IPS-NIHi7 (cell line): ENCODE measurements around the gene KCNK7.

Source experiments
- DNase-seq: peaks from one replicate; pipeline ENCODE4 v3.0.0; 2012; ENCODE audit warnings: mixed read lengths; ENCODE audit errors: extremely low spot score

The KCNK7 gene

GRCh38 chr11:65557280-65558001 lies 38.2 kb downstream of the KCNK7 start:
- DNase-seq = no peak

DNA sequence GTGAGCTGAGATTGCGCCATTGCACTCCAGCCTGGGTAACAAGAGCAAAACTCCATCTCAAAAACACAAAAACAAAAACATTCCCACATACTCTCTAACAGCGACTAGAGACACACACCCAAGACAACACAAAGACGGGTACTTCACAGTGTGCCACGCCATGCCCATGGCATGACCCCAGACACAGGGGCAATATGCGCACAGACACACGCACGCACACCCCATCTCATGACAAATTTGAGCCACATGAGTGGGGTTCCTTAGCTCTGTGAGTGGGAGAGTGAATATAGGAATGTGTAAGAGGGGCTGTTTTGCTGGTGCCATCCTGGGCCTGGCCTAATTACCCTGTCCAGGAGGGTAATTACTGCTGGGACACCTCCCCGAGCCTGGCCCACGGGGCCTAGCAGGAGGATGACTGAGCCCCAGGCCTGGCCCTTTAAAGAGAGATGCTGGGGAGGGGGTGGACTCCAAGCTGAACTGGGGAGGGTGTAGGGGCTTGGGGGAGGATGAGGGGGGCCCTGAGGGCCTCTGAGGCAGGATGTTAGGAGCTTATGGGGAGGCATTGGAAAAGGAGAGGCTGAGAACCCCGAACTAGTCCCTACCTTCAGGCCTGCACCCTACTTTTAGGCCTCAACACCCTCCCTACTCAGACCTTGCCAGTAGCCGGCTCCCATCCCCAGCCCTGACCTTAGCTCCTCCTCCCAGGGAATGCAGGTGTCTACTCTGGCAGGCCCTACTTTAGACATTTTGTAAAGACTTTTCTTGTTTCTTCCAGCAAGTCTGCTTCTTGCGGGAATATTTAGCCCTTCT lies 38.9 kb downstream of the KCNK7 start:
- no peak for DNase-seq

GRCh38 chr11:65555693-65556231 lies 39.8 kb downstream of the KCNK7 start:
- no peak for DNase-seq

- no peak for DNase-seq
These were observed 40.7 kb downstream of the KCNK7 start for GRCh38 chr11:65554842-65555430.

DNA sequence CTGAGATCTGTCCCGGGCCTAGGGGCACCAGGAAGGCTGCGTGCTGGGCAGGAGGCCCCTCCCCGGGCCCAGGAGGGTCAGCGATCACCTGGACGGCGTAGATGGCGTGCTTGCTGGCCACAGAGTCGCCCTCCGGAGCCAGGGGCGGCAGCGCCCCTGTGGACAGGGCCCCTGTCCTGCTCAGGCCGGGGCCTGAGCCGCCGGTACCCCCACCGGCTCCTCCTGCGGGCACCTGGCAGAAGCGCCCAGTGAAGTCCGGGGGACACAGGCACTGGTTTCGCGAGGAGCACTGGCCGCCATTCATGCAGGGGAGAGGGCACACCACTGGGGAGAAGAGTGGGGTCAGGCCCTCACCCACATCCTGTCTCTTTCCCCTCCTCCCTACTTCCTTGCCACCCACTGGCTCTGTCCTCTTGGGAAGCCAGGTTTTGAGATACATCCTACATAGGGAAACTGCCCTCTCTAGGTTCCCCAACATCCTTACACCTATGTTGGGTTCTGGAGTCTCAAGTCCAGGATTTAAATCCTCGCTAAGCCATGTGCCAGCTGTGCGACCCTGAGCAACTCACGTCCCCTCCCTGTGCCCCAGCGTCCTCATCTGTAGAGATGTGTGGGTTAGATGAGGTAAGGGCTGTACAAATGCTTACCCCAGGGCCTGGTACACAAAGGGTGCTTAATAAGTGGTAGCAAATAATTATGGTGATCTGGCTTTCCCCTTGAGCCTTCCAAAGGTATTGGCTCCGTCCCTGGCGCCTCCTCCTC lies 41.4 kb downstream of the KCNK7 start:
- no peak for DNase-seq

DNA sequence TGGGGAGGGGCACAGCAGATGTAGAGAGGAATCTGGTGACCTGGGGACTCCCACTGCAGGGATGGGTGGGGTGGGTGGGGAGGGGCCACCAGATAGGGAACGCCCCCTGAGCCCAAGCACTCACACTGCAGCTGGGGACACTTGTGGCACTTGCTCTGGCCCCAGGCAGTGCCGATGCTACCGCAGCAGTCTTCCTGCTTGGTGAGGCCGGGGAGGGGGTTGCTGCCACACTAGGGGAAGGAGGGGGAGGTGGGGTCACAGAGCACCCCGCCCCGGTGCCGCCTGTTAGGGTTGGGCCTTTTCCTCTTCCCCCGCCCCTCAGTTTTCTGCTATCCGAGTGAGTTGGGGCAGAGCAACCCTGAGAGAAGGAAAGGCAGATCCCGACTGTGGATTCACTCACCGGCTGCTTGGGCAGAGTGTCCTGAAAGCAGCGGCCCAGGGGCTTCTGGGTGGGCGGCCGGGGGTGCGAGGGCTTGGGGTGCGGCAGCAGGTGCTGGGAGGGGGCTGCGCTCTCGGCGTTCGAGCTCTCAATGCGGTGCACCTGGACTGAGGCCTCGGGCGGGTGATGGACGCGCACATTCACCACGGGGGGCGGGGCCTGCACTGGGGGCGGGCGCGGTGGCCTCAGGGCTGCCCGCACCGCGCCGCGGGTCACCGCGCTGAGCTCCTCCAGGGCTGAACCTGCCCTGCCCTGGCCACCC lies 42.1 kb downstream of the KCNK7 start:
- DNase-seq = no peak

GRCh38 chr11:65552388-65552951 lies 43.1 kb downstream of the KCNK7 start:
- no peak for DNase-seq

DNA sequence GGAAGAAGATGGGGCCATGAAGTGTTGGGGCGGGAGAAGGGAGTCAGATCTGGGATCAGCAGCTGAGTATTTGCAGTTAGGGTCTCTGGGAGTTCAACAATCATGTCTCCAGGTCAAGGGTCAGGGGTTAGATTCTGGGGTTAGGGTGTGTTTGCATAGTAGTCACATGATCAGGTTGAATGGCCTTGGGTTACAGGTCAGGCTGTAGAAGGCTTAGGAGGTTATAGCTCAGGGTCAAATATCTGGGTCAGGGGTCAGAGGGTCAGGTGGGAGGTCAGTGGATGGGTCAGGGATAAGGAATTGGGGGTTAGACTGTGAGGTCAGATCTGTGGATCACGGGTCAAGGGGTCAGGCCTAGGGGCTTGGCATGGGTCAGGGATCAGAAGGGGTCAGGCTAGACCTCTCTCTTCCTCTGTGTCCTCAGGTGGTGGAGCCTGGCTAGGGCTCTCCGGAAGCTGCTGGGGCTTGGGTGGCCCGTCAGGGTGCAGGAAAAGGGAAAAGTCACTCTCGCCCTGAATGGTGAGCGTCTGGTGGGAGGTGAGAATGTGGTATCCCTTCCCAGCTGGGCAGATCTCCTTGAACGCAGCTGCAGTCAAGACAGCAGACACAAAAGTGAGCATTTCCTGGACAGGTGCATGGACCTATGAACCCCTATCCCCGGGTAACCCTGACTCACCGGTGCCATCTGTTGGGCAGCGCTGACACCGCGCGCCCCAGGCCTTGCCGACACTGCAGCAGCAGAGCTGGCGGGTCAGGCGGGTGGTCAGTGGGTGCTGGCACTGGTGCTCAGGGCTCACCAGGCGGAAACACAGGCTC lies 43.8 kb downstream of the KCNK7 start:
- no peak for DNase-seq

DNA sequence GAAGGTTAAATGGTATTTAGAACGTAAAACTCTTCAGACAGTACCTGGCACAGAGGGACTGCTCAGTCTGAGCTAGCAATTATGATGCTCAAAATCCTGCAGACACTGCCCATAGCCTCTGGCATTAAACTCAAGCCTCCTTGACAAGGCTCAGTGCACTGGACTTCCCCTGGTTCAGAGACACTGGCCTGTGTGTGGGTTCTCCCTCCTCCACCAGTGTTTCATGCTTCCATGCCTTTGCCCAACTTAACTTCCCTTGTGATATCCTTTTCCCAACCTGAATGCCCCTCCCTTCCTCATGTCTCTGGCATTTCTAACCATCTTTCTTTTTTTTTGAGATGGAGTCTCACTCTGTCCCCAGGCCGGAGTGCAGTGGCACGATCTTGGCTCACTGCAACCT lies 46.5 kb downstream of the KCNK7 start:
- no peak for DNase-seq

DNA sequence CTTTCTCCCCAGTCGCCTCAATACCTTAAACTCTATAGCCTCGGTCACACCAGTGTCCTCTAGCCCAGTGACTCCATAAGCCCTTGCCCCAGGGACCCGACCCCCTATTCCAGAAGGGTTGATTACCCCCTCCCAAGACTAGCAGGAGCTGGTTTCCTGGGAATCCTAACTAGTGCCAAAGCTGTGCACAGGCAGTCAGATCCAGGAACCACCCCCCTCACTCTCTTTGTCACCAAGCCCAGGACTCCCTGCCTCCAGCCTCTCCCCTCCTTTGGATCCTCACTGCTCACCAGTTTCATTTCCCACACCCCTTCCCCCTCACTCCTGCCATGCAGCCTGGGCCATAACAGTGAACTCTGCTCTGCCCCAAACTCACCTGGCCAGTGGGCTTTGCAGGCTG lies 47.2 kb downstream of the KCNK7 start:
- DNase-seq = no peak

DNA sequence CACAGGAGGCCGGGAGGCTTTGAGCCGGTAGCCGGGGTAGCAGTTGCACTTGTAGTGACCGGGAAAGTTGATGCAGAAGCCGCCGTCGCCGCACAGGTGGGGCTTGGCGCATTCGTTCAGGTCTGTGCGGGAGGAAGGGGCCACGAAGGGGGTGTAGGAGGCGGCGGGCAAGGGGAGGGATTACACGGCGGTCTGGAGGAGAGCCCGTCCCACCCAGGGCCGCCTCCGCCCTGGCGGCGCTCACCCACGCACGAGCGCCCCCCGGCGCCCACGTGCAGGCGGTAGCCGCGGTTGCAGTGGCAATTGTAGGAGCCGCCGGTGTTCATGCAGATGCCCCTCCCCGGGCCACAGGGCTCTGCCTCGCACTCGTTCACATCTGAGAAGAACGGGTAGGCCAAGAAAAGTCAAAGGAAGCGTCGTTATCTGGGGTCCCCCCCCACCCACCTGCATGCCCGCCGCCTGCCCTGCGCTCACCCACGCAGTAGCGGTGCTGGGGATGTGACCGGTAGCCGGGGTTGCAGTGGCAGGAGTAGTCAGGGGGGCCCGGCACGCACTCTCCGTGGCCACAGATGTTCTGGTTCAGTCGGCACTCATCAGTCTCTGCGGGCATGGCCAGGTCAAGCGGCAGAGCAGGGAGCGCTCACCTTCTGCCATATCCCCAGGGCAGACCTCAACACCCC lies 48.0 kb downstream of the KCNK7 start:
- no peak for DNase-seq

GRCh38 chr11:65546217-65546958 lies 49.2 kb downstream of the KCNK7 start:
- peak; percentile 96 for DNase-seq

- DNase-seq = no peak
These were observed 49.8 kb downstream of the KCNK7 start for GRCh38 chr11:65545853-65546216.
